LHCN-M2 (cell line): Measurements from ENCODE around the gene CDC14A. TPM values are rescaled to one million over a fixed set of nuclear protein-coding genes. Genes with fewer than 3 reads are reported as not detected.
A peak's percentile ranks its signal among the peaks of the same experiment; 100 is the strongest.

ENCODE experiments used
- DNase-seq: peaks from one replicate; pipeline ENCODE4 v3.0.0-alpha.2; 2012; ENCODE audit warnings: low read depth
- total RNA-seq: library from RNA; depleted of rRNA; stranded (reverse); fragments of >200 nt; gene quantifications from 2 replicates; pipeline ENCODE4 v1.2.3, GENCODE V29; 2014

The CDC14A gene
- total RNA-seq, 1 experiment from 2014 or later = 6.7 TPM

- no peak for DNase-seq
Observed at GRCh38 chr1:100532645-100533044, 180.3 kb downstream of the CDC14A start.

GRCh38 chr1:100535264-100535663 is 183.0 kb downstream of the CDC14A start:
- DNase-seq = no peak

GRCh38 chr1:100536031-100536430 is 183.7 kb downstream of the CDC14A start:
- DNase-seq = no peak

- peak; percentile 26 for DNase-seq
Observed at GRCh38 chr1:100538913-100539835, 186.9 kb downstream of the CDC14A start.

GRCh38 chr1:100539836-100540536 is 187.7 kb downstream of the CDC14A start:
- DNase-seq = no peak

- no peak for DNase-seq
Observed at GRCh38 chr1:100542285-100542684, 190.0 kb downstream of the CDC14A start.

- DNase-seq = no peak
Observed at GRCh38 chr1:100543640-100544039, 191.3 kb downstream of the CDC14A start.

- DNase-seq = no peak
Observed at GRCh38 chr1:100544791-100545190, 192.5 kb downstream of the CDC14A start.

GRCh38 chr1:100545855-100546254 is 193.5 kb downstream of the CDC14A start:
- no peak for DNase-seq

GRCh38 chr1:100552031-100552430 is 199.7 kb downstream of the CDC14A start:
- DNase-seq = no peak

- DNase-seq = no peak
Observed at GRCh38 chr1:100552922-100553321, 200.6 kb downstream of the CDC14A start.

- DNase-seq = no peak
Observed at GRCh38 chr1:100556181-100556580, 203.9 kb downstream of the CDC14A start.

GRCh38 chr1:100556925-100557605 is 204.8 kb downstream of the CDC14A start:
- DNase-seq = no peak

- no peak for DNase-seq
Observed at GRCh38 chr1:100557606-100557953, 205.3 kb downstream of the CDC14A start.

- DNase-seq = no peak
Observed at GRCh38 chr1:100565533-100565932, 213.2 kb downstream of the CDC14A start.

GRCh38 chr1:100565937-100566699 is 213.8 kb downstream of the CDC14A start:
- DNase-seq = no peak

GRCh38 chr1:100567062-100567461 is 214.8 kb downstream of the CDC14A start:
- no peak for DNase-seq
